Stimulated activated CD4-positive, alpha-beta T cell treated with anti-CD3 and anti-CD28 coated beads, Interleukin-12 subunit alpha, Interleukin-12 subunit beta, amount 100 ng/mL, for 4 hours (primary cell): ENCODE measurements around the gene SLFN12L.
"Not testable (repeated sequence)": the region's sequence is repeated elsewhere in the genome, so short reads cannot be mapped to it uniquely, and the experiment has no call there.

Experiments
- DNase-seq: peaks from one replicate; pipeline ENCODE4 v3.0.0-alpha.2; 2020

The SLFN12L gene

GRCh38 chr17:35493040-35493439 is 44.4 kb downstream of the SLFN12L start:
- no peak for DNase-seq

GRCh38 chr17:35491417-35491816 is 46.1 kb downstream of the SLFN12L start:
- no peak for DNase-seq

- DNase-seq = no peak
These were observed 47.5 kb downstream of the SLFN12L start for GRCh38 chr17:35489944-35490343.

- no peak for DNase-seq
These were observed 48.5 kb downstream of the SLFN12L start for GRCh38 chr17:35488991-35489390.

GRCh38 chr17:35486920-35487732 is 50.4 kb downstream of the SLFN12L start:
- peak; percentile 77 for DNase-seq

GRCh38 chr17:35479271-35479670 is 58.2 kb downstream of the SLFN12L start:
- DNase-seq = no peak

- DNase-seq = no peak
These were observed 60.2 kb downstream of the SLFN12L start for GRCh38 chr17:35477248-35477647.

DNA sequence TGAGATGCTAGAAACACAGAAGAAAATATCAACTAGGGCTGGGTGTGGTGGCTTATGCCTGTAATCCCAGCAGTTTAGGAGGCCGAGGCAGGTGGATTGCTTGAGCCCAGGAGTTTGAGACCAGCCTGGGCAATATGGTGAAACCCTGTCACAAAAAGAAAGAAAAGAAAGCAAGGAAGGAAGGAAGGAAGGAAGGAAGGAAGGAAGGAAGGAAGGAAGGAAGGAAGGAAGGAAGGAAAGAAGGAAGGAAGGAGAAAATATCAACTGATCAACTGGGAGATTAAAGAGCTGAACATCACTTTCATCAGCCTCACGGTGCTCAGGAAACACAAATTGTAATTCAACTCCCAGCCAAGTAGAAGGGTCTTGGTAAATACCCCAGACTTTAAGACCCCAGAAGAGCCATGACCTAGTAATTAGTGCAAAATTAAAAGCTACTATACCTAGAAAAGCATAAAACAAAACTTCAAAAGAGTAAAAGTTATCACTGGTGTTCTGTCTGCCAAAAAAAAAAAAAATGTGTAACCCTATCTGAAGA is 61.1 kb downstream of the SLFN12L start:
- no peak for DNase-seq

- no peak for DNase-seq
These were observed 69.0 kb downstream of the SLFN12L start for GRCh38 chr17:35468475-35468874.

DNA sequence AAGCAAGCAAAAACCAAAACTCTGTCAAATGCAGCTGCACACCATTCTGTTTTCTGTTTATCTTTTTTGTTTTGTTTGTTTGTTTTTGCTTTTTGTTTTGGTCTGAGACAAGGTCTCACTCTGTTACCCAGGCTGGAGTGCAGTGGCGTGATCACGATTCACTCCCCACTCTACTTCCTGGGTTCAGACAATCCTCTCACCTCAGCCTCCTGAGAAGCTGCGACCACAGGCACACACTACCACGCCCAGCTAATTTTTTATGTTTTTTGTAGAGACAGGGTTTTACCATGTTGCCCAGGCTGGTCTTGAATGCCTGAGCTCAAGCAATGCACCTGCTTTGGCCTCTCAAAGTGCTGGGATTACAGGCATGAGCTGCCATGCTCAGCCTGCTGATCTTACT is 69.7 kb downstream of the SLFN12L start:
- DNase-seq = no peak

GRCh38 chr17:35460354-35460851 is 77.1 kb downstream of the SLFN12L start:
- DNase-seq = peak; percentile 22

DNA sequence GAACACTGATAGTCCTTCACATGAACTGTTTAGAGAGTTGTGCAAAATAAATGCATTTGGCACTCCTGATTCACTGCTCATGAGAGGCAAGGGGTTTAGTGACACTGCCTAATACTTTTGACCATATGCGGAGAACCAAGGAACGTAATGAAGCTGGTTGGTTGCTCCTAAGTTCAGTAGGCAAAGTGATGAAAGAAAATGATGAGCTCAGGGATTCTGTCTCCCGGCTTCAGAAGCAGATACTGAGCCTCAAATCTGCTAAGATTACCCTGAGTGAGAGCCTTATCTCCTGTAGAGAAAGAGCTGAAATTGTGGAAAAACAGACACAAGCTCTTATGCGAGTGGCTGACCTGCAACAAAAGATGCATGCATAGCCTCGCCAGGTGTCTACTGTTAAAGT is 83.4 kb downstream of the SLFN12L start:
- not testable (repeated sequence) for DNase-seq

DNA sequence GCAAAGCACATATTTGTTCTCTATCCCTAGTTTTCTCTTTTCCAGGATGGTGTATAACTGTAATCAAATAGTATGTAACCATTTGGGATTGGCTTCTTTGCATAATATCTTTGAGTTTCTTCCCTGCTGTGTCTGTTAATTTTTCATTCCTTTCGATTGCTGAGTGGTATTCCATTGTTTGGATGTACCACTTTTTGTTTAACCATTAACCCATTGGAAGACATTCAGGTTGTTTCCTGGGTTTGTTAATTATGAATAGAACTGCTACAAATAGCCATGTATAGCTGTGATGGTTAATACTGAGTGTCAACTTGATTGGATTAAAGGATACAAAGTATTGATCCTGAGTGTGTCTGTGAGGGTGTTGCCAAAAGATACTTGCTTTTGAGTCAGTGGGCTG is 84.3 kb downstream of the SLFN12L start:
- DNase-seq = no peak

DNA sequence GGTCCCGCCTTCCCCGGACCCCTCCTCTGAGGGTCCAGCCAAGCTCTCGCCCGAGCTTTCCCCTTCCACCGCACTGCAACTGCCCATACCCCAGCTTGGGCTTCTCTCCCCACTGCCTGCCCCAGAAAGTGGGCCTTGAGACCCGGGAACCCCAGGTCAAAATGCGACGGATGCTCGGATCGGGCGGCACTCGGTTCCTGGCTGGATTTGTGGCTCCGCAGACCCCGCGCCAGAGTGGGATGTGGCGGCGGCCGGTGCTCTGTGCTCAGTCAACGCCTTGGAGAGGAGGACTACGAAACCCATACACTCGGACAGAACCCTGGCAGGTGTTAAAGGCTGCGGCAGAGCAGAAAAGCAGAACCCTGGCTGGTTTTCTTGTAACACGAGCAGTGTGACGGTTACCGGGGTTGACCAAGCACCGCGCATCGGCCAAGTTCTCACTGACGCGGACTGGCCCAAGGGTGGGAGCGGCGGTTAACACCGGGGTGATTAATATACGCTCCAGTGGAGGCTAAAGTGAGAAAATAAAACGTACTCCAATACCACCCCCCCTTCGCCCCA is 88.0 kb downstream of the SLFN12L start:
- DNase-seq = no peak

DNA sequence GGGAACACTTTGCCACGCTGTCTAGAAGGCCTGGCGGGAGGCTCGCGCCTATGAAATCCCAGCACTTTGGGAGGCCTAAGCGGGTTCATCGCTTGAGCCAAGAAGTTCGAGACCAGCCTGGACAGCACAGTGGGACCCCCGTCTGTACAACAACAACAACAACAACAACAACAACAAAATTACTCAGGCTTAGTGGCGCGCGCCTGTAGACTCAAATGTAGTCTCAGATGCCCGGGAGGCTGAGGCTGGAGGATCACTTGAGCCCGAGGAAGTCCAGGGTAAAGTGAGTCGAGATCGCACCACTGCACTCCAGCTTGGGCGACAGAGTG is 88.6 kb downstream of the SLFN12L start:
- no peak for DNase-seq

GRCh38 chr17:35448214-35448898 is 89.1 kb downstream of the SLFN12L start, which contains the start of gene SLFN13:
Gene SLFN13 (minus strand): TSS chr17:35448766. CDS start chr17:35445680, 3,086 bp downstream.
- DNase-seq = peak; percentile 79

DNA sequence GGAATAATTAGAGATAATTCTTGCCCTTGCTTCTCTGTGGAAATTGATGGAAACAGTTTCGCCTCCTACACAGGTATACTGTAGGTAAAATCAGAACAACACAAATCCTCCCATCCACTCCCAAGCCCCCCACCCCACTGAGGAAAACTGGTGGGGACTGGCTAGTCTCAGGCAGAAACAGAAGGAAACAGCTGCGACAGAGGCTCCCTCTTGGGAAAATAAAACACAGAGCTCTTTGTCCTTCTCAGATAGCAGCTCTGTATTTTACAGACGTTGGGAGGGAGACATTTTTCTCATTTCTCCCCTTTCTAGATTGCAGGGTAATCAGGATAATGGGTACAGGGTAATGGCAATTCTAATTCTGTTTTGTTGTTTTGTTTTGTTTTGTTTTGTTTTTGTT is 90.0 kb downstream of the SLFN12L start:
- no peak for DNase-seq

DNA sequence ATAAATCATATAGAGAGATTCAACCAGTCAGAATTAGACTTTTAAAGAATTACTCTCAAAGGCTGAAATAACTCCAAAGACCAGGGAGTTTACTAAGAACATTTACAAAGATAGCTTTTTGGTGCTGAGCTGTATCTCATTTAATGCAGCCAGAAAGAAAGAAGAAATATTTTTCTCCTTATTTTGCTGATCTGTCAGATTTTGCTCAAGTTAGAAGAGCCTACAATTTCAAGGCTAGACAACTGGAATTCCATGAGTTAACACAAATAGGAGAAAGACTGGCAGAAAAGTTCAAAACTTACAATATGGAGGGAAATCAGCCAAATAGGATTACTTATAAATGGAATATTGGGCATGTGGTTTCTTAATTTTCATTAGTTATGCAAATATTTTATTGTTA is 99.0 kb downstream of the SLFN12L start:
- DNase-seq = no peak

- DNase-seq = peak; percentile 55
These were observed 104.2 kb downstream of the SLFN12L start for GRCh38 chr17:35433075-35433894.

DNA sequence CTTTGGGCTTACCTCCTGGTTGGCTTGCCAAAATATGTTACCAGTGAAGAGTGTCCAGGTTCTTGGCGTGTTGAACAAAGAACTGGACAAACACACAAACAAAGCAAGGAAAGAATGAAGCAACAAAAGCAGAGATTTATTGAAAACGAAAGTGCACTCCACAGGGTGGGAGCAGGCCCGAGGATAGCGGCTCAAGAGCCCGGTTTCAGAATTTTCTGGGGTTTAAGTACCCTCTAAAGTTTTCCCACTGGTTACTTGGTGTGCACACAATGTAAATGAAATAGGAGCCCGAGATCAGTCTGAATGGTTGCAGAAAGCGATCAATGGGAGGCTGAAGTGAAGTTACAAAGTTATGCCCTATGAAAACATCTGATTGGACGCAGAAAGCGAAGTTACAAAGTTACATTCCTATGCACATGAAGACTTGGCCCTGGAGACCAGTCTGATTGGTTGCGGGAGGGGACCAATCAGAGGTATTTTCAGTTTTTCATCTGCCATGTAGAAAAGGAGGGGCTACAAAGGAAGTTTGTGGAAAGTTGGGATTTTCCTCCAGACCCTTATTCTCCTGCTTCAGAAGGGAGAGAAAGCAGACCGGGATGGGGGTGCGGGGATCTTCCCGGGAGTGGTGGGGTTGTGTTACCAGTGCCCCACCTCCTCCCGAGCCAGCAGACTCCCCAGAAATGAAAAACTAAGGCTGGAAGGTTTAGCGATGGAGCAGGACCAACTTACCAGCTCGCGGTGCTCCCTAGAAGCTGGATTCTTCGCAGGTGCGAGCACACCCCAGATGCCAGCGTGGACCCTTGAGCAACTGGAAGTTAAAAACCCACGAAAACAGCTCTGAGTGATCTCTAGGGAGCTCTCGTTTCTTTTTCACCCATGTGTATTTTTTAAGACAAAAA is 105.1 kb downstream of the SLFN12L start, which contains the start of gene SLFN12:
Gene SLFN12, minus strand, starts transcription at position 325 of the 899 bp plus-strand sequence. CDS start 9,472 bp downstream, outside the sequence.
- peak; percentile 14 for DNase-seq

DNA sequence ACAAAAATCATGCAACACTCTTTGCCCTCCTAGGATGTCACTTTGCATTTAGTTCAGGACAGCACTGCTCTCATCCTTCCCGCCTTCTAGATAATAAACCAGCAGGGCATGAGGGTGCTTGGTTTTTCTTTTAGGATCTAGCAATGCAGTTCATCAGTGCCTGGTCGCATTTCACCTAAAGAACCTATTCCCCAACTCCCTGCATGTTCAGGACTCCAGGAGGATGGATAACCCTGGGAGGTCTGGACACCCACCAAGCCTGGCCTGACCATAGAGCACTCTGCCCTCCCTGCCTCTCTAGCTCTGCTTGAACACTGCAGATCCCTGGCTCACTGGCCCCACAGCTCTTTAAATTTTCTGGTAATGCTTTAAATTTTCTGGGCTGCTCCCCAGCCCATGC is 107.8 kb downstream of the SLFN12L start:
- no peak for DNase-seq
